RWPE1 (cell line): ENCODE measurements around the gene CST7.

Experiments used
- CTCF ChIA-PET: fragments of 350-600 bp; sonication (Branson Sonifier 250); formaldehyde crosslinking; extraction: SDS; loops from one replicate; lab custom pipeline; 2021; lab: Yijun Ruan, JAX
- POLR2A ChIA-PET: fragments of 400-600 bp; formaldehyde crosslinking; extraction: SDS; loops from one replicate; lab custom pipeline; 2020; ENCODE audit warnings: antibody characterized with exemption; ENCODE audit not compliant: low non-redundant PET; lab: Yijun Ruan, JAX
- DNase-seq: peaks from one replicate; pipeline ENCODE4 v3.0.0; 2012; ENCODE audit warnings: low spot score
- H3K27ac ChIP-seq: fragments of 450-650 bp; 2 replicates; pipeline ENCODE4 v1.5.1; 2017
- TF ChIP-seq, protein P1 (sequence below): fragments of 450-650 bp; conservative IDR thresholded peaks from 2 replicates; pipeline ENCODE4 v1.5.1; 2017; ENCODE audit warnings: low read depth, mild to moderate bottlenecking

CST7 gene

DNA sequence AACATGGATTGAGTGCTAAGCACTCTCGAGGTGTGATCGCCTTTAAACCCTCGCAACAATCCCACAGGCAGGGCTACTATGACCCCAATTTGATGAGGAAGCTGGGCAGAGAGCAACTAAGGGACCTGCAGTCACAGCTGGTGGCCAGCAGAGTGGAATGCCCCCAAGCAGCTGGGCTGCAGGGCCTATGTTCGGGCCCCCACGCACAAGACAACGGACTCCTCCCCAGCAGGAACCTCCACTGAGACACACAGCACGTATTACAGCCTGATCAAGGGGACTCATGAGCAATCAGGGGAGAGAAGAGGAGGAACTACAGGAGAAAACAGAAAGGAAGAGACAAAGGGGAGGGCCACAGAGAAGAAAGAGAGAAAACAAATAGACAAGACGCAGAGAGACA lies 21.7 kb downstream of the CST7 start:
- POLR2A ChIA-PET, result no interaction called here
- CTCF ChIA-PET, result no interaction called here
- no peak overlapping the region for H3K27ac ChIP-seq
- DNase-seq, result no peak
- TF ChIP-seq, protein P1, sequence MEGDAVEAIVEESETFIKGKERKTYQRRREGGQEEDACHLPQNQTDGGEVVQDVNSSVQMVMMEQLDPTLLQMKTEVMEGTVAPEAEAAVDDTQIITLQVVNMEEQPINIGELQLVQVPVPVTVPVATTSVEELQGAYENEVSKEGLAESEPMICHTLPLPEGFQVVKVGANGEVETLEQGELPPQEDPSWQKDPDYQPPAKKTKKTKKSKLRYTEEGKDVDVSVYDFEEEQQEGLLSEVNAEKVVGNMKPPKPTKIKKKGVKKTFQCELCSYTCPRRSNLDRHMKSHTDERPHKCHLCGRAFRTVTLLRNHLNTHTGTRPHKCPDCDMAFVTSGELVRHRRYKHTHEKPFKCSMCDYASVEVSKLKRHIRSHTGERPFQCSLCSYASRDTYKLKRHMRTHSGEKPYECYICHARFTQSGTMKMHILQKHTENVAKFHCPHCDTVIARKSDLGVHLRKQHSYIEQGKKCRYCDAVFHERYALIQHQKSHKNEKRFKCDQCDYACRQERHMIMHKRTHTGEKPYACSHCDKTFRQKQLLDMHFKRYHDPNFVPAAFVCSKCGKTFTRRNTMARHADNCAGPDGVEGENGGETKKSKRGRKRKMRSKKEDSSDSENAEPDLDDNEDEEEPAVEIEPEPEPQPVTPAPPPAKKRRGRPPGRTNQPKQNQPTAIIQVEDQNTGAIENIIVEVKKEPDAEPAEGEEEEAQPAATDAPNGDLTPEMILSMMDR, result no peak

DNA sequence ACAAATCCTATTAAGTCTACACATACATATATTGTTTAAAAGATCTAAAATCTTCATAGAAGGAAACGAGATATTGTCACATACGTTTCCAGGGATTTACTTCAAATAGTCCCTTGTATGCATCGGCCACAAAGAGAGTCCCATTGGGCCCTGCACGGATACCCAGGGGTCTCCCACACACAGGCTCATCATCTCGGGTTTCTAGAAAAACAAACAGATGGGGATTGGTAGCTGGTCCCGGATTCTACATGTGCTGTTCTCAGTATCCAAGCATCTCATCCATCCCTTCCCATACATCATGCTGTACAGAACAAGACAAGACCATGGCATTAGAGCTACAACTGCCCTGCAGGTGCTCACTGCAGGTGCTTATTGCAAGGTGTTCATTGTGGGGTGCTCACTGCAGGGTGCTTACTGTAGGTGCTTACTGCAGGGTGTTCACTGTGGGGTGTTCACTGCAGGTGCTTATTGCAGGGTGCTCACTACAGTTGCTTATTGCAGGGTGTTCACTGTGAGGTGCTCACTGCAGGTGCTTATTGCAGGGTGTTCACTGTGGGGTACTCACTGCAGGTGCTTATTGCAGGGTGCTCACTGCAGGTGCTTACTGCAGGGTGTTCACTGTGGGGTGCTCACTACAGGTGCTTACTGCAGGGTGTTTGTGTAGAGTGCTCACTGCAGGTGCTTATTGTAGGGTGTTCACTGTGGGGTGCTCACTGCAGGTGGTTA lies 22.5 kb downstream of the CST7 start:
- CTCF ChIA-PET, result no interaction called here
- DNase-seq, result no peak
- no peak overlapping the region for H3K27ac ChIP-seq
- POLR2A ChIA-PET, result no interaction called here
- TF ChIP-seq, protein P1, result no peak

DNA sequence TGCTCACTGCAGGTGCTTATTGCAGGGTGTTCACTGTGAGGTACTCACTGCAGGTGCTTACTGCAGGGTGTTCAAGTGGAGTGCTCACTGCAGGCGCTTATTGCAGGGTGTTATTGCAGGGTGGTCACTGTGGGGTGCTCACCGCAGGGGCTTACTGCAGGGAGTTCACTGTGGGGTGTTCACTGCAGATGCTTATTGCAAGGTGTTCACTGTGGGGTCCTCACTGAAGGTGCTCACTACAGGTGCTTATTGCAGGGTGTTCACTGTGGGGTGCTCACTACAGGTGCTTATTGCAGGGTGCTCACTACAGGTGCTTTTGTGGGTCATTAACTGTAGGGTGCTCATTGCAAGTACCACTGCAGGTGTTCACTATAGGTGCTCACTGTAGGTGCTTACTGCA lies 23.3 kb downstream of the CST7 start:
- DNase-seq, result no peak
- H3K27ac ChIP-seq, result no peak overlapping the region
- TF ChIP-seq, protein P1, result no peak
- ChIA-PET CTCF (no interaction called here), POLR2A (no interaction called here)

DNA sequence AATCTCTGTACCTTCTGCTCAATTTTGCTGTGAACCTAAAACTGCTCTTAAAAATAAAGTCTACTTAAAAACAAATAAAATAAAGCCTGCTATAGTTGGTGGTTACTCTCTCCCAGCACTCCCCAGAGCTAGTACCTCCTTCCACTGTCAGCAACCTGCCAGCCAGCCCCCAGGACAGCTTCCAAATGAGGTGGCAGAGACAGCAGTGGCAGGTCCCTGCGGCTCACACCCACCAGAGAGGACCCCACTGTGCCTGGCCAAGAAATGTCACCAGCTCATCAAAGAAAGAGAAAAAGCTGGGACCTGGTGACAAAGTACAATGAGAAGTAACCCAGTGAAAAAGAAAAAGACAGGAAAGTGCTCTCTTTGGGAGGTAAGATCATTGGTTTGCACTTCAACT lies 28.3 kb downstream of the CST7 start:
- ChIA-PET CTCF (interaction anchor here (0.6 kb wide), 1 partner anchor 541 kb away, joined by 3 read pairs; no protein-coding TSS in a partner anchor), POLR2A (no interaction called here)
- no peak for DNase-seq
- no peak overlapping the region for H3K27ac ChIP-seq
- TF ChIP-seq, protein P1, result no peak

DNA sequence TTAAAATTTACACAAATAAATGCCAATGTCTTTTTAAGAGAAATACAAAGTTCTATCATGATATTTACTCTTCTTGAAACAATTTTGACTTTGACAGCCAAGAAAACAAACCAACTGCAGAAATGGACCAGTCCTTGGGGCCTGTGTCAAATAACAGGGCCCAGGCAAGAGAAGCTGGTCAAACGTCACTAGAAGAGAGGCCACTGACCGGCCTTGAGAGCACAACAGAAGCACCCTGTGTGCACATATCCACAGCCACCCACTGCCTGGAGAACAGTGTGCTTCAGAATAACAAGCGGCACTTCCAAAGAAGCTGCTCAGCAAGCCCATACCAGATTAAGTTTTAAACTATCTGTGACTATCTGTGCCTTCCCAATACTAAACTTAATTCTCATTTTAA lies 28.7 kb downstream of the CST7 start:
- CTCF ChIA-PET, result interaction anchor here (0.6 kb wide), 1 partner anchor 541 kb away, joined by 3 read pairs; no protein-coding TSS in a partner anchor

DNA sequence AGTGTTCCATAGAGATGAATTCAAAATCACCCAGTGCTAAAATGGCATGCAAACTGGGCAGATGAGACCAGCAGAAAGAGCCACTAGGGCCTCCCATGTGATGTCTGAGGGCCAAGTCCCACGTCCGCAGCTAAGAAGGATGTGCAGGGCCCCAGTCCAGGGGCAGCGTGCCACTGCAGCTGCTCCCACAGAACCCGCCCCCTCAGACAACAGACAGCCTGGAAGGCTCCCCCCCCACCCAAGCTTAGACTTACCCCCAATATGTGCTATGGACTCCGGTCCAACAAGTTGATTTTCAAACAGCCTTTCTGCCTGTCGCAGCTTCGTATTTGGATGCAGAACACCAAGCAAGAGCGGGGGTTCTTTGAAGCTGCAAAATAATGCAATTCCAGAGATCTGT lies 29.4 kb downstream of the CST7 start:
- ChIA-PET CTCF (interaction anchor here (0.6 to 0.7 kb wide), 2 partner anchors 12 to 330 kb away, joined by 4 read pairs; no protein-coding TSS in a partner anchor), POLR2A (no interaction called here)
- no peak overlapping the region for H3K27ac ChIP-seq
- TF ChIP-seq, protein P1, result no peak
- DNase-seq, result no peak

More for the DNA sequence above, 28.7 kb downstream of the CST7 start:
- DNase-seq, result no peak
- POLR2A ChIA-PET, result no interaction called here
- no peak overlapping the region for H3K27ac ChIP-seq
- TF ChIP-seq, protein P1, result no peak
